Endothelial cell of umbilical vein (primary cell): ENCODE measurements around the gene TBC1D7. TPM values are rescaled to one million over a fixed set of nuclear protein-coding genes. Genes with fewer than 3 reads are reported as not detected.

Source experiments
- BruUV-seq: library from RNA; stranded (reverse); fragments of 400-500 nt; replicated peaks from 2 replicates; lab custom pipeline; 2021; lab: Mats Ljungman, UMichigan
- CTCF ChIA-PET: fragments of 300-600, 350-600 bp; sonication (Branson Sonifier 250); formaldehyde crosslinking; loops from one replicate; lab custom pipeline; 2021; ENCODE audit warnings: antibody characterized with exemption, inconsistent platforms; lab: Charles Lee
- POLR2A ChIA-PET: fragments of 300-600, 350-600 bp; sonication (Branson Sonifier 250); formaldehyde crosslinking; loops from one replicate; lab custom pipeline; 2021; ENCODE audit warnings: antibody characterized with exemption, inconsistent platforms; lab: Charles Lee
- DNase-seq: peaks from one replicate; pipeline ENCODE4 v3.0.0-alpha.2; 2011; ENCODE audit warnings: low read depth, low spot score
- FAIRE-seq: peaks from 2 replicates; lab custom pipeline; 2011; peaks lifted over from hg19 to GRCh38; lab: Jason Lieb, UNC
- H2AFZ ChIP-seq: 2 replicates; pipeline ENCODE4 v1.6.0; 2012; ENCODE audit warnings: low read depth, low read length, control low read depth, inconsistent platforms
- H3K27ac ChIP-seq: 2 replicates; pipeline ENCODE4 v1.5.1; 2011; ENCODE audit warnings: low read depth, mild to moderate bottlenecking, control low read depth, low read length, moderate library complexity; ENCODE audit not compliant: insufficient read depth
- H3K27me3 ChIP-seq, 2 experiments: 2 replicates each; pipeline versions ENCODE4 v1.6.0 to v1.6.1; 2011; ENCODE audit warnings: low read length in 2 of 2, mixed read lengths in 1 of 2; ENCODE audit not compliant: control insufficient read depth in 2 of 2, insufficient read depth in 2 of 2
- H3K36me3 ChIP-seq, 2 experiments: 2 replicates in 1 of 2; 3 replicates in 1 of 2; pipeline ENCODE4 v1.5.1; 2011; ENCODE audit warnings: low read length in 2 of 2, mild to moderate bottlenecking in 1 of 2, moderate library complexity in 1 of 2; ENCODE audit not compliant: control insufficient read depth in 2 of 2, insufficient read depth in 2 of 2; ENCODE audit errors: extremely low read depth in 1 of 2
- H3K4me1 ChIP-seq: 3 replicates; pipeline ENCODE4 v1.5.1; 2011; ENCODE audit warnings: mild to moderate bottlenecking, low read length; ENCODE audit not compliant: control insufficient read depth, insufficient read depth; ENCODE audit errors: extremely low read depth
- H3K4me2 ChIP-seq: 2 replicates; pipeline ENCODE4 v1.6.1; 2011; ENCODE audit warnings: low read length, control low read depth, mixed read lengths; ENCODE audit not compliant: insufficient read depth
- H3K4me3 ChIP-seq, 3 experiments: fragments of 200-600 bp in 1 of 3; sonication (generic), shearing (Covaris generic) in 1 of 3; replicated peaks in 1 of 3; 2 replicates each; pipeline ENCODE4 v1.5.1; 2011 to 2016; ENCODE audit warnings: control low read depth in 3 of 3, low read length in 3 of 3, mild to moderate bottlenecking in 2 of 3, inconsistent platforms in 1 of 3, low read depth in 1 of 3, moderate library complexity in 1 of 3; ENCODE audit not compliant: insufficient read depth in 1 of 3
- H3K79me2 ChIP-seq: 2 replicates; pipeline ENCODE4 v1.6.0; 2012; ENCODE audit warnings: low read length, inconsistent platforms; ENCODE audit not compliant: control insufficient read depth, insufficient read depth
- H3K9ac ChIP-seq: replicated peaks from 2 replicates; pipeline ENCODE3; 2011; ENCODE audit warnings: low read length, control low read depth; ENCODE audit not compliant: insufficient read depth; ENCODE audit errors: extremely low read depth
- H3K9me1 ChIP-seq: replicated peaks from 3 replicates; pipeline ENCODE4 v1.6.0; 2011; ENCODE audit warnings: mild to moderate bottlenecking, low read length; ENCODE audit not compliant: control insufficient read depth, insufficient read depth; ENCODE audit errors: extremely low read depth
- H3K9me3 ChIP-seq: replicated peaks from 2 replicates; pipeline ENCODE4 v1.5.1; 2012; ENCODE audit warnings: low read length, inconsistent platforms; ENCODE audit not compliant: control insufficient read depth, insufficient read depth
- H4K20me1 ChIP-seq: replicated peaks from 2 replicates; pipeline ENCODE3; 2011; ENCODE audit warnings: mild to moderate bottlenecking, low read length; ENCODE audit not compliant: control insufficient read depth, insufficient read depth; ENCODE audit errors: extremely low read depth
- FOS ChIP-seq: IDR thresholded peaks from 2 replicates; pipeline ENCODE4 v1.6.1; 2011; ENCODE audit warnings: mild to moderate bottlenecking, low read length, moderate library complexity, borderline replicate concordance; ENCODE audit not compliant: insufficient read depth
- GATA2 ChIP-seq: IDR thresholded peaks from 2 replicates; pipeline ENCODE4 v1.7.0; 2011; ENCODE audit warnings: low read depth, mild to moderate bottlenecking, moderate library complexity, mixed read lengths, low read length; ENCODE audit not compliant: insufficient read length, insufficient read depth
- MYC ChIP-seq: IDR thresholded peaks from one replicate; pipeline ENCODE4 v1.6.1; 2011; ENCODE audit warnings: mild to moderate bottlenecking, low read depth, low read length
- POLR2A ChIP-seq: IDR thresholded peaks from 2 replicates; pipeline ENCODE4 v1.6.1; 2012; ENCODE audit warnings: low read depth, mild to moderate bottlenecking, control low read depth, low read length
- POLR2AphosphoS5 ChIP-seq: IDR thresholded peaks from 2 replicates; pipeline ENCODE4 v1.6.1; 2012; ENCODE audit warnings: low read depth, mild to moderate bottlenecking, control low read depth, low read length, moderate library complexity; ENCODE audit not compliant: insufficient read depth
- dilution Hi-C: fragments of 300-500 bp; cut with MboI; formaldehyde crosslinking; loops from one replicate; pipeline ENCODE4 v1.15.0; 2019; ENCODE audit warnings: low sequenced_read_pairs; ENCODE audit not compliant: extremely low pct_ligation_motif_present
- intact Hi-C: fragments of 100-400 bp; cut with micrococcal nuclease; formaldehyde crosslinking; loops from one replicate; pipeline ENCODE4 v1.10.0; 2022
- polyA plus RNA-seq, 4 experiments: library from polyadenylated mRNA; depleted of rRNA in 3 of 4; stranded (reverse) in 3 of 4; unstranded in 1 of 4; fragments of >200 nt; gene quantifications; 2 replicates each; pipeline versions ENCODE4 v1.2.1 to v1.2.3, GENCODE V29; 2011 to 2012; ENCODE audit warnings: missing spikeins in 1 of 4
- total RNA-seq: library from RNA; stranded (reverse); gene quantifications from 2 replicates; pipeline ENCODE4 v1.2.3, GENCODE V29; 2021
- TF ChIP-seq, protein P1 (sequence below): IDR thresholded peaks from 2 replicates; pipeline ENCODE4 v1.6.1; 2011; ENCODE audit not compliant: insufficient read depth, insufficient read length
- TF ChIP-seq, protein P2 (sequence below), 2 donors: IDR thresholded peaks; 1 replicate in 1 of 2; 2 replicates in 1 of 2; pipeline ENCODE4 v1.5.1; 2011; ENCODE audit warnings: low read length in 2 of 2, mild to moderate bottlenecking in 2 of 2, moderate library complexity in 2 of 2, control low read depth in 1 of 2, inconsistent platforms in 1 of 2, low read depth in 1 of 2; ENCODE audit not compliant: insufficient read depth in 1 of 2; ENCODE audit errors: extremely low read depth in 1 of 2

The TBC1D7 gene
- total and polyA plus RNA-seq, 2 donors (not counting 3 experiments of a cell fraction or from before 2014, with no cell fraction given), result 26.6 to 28.1 TPM

GRCh38 chr6:13359287-13359686, 30.9 kb upstream of the TBC1D7 start:
- H3K4me1 ChIP-seq, result peaks cover 24% of the 10 kb centered on the region
- TF ChIP-seq, protein P1, sequence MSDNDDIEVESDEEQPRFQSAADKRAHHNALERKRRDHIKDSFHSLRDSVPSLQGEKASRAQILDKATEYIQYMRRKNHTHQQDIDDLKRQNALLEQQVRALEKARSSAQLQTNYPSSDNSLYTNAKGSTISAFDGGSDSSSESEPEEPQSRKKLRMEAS, result no peak
- TF ChIP-seq MYC (no peak), POLR2A (no peak), FOS (no peak), POLR2AphosphoS5 (no peak), GATA2 (no peak)
- TF ChIP-seq, protein P2, sequence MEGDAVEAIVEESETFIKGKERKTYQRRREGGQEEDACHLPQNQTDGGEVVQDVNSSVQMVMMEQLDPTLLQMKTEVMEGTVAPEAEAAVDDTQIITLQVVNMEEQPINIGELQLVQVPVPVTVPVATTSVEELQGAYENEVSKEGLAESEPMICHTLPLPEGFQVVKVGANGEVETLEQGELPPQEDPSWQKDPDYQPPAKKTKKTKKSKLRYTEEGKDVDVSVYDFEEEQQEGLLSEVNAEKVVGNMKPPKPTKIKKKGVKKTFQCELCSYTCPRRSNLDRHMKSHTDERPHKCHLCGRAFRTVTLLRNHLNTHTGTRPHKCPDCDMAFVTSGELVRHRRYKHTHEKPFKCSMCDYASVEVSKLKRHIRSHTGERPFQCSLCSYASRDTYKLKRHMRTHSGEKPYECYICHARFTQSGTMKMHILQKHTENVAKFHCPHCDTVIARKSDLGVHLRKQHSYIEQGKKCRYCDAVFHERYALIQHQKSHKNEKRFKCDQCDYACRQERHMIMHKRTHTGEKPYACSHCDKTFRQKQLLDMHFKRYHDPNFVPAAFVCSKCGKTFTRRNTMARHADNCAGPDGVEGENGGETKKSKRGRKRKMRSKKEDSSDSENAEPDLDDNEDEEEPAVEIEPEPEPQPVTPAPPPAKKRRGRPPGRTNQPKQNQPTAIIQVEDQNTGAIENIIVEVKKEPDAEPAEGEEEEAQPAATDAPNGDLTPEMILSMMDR (IDR thresholded peaks at IDR 0.05; ENCODE audit: extremely low read depth in 1 of 2, insufficient read depth in 1 of 2, low read depth in 1 of 2, low read length in 2 of 2), result no peak
- no peaks in the 10 kb centered on the region for H3K27me3 ChIP-seq
- no peaks in the 10 kb centered on the region for H3K9me3 ChIP-seq
- H3K4me3 ChIP-seq, result no peak overlapping the region
- no peaks in the 10 kb centered on the region for H4K20me1 ChIP-seq
- H3K4me2 ChIP-seq, result no peak overlapping the region
- no TSS peak for BruUV-seq
- no peak overlapping the region for H3K27ac ChIP-seq
- DNase-seq (no peak), FAIRE-seq (no peak)
- dilution Hi-C loops, result no loop called here
- H3K9ac ChIP-seq, result no peak overlapping the region
- CTCF ChIA-PET, result interaction anchor here (1.4 kb wide), 1 partner anchor 179 kb away, joined by 3 read pairs; no protein-coding TSS in a partner anchor
- no peaks in the 10 kb centered on the region for H3K9me1 ChIP-seq
- intact Hi-C loops, result no loop called here
- no peaks in the 10 kb centered on the region for H3K79me2 ChIP-seq
- no peak overlapping the region for H2AFZ ChIP-seq
- POLR2A ChIA-PET, result no interaction called here
- peaks cover 0 to 6% of the 10 kb centered on the region in 2 experiments for H3K36me3 ChIP-seq
